Measurements from ENCODE around the gene LHX6.

- TF ChIP-seq POLR2A (IDR thresholded peaks at IDR 0.05; ENCODE audit: low read length) (no peak), CTCF (IDR thresholded peaks at IDR 0.05) (no peak), NR3C1 (IDR thresholded peaks at IDR 0.05) (no peak), CHD2 (IDR thresholded peaks at IDR 0.05; ENCODE audit: low read length, partially characterized antibody) (no peak), MYC (IDR thresholded peaks at IDR 0.05; ENCODE audit: borderline replicate concordance, low read length) (no peak), JUNB (IDR thresholded peaks at IDR 0.05) (no peak), PBX3 (IDR thresholded peaks at IDR 0.05) (no peak), ESRRA (IDR thresholded peaks at IDR 0.05; ENCODE audit: borderline replicate concordance, low read length) (no peak), HOXA7 (CRISPR knock-in tag; IDR thresholded peaks at IDR 0.05) (no peak), POLR2AphosphoS2 (conservative IDR thresholded peaks at IDR 0.05; ENCODE audit: low read length) (no peak)
Measured at GRCh38 chr9:122204055-122204454, 24.7 kb downstream of the LHX6 start.

Measured in A549 (cell line).